Liver (tissue), 3 donors: ENCODE data around the gene FAM131C.

Source experiments
- FOXA1 ChIP-seq: IDR thresholded peaks from 2 replicates; pipeline ENCODE4 v1.6.1; 2016; ENCODE audit warnings: antibody characterized with exemption
- GABPA ChIP-seq, 2 donors: IDR thresholded peaks in 1 of 2; conservative IDR thresholded peaks in 1 of 2; 2 replicates each; pipeline ENCODE4 v1.6.1; 2016; ENCODE audit warnings: antibody characterized with exemption in 2 of 2, mild to moderate bottlenecking in 1 of 2, moderate library complexity in 1 of 2
- RAD21 ChIP-seq, 2 donors: IDR thresholded peaks; 2 replicates each; pipeline ENCODE4 v1.6.1; 2016; ENCODE audit warnings: antibody characterized with exemption in 2 of 2, mild to moderate bottlenecking in 2 of 2
- TAF1 ChIP-seq: conservative IDR thresholded peaks from 2 replicates; pipeline ENCODE4 v1.6.1; 2016; ENCODE audit warnings: antibody characterized with exemption, mild to moderate bottlenecking
- TF ChIP-seq, protein P1 (sequence below): fragments of 150-350 bp; IDR thresholded peaks from 2 replicates; pipeline ENCODE4 v1.5.1; 2017; ENCODE audit warnings: improper control_type of control experiment, low read depth, low read length; ENCODE audit not compliant: missing input control
- TF ChIP-seq, protein P2 (sequence below): IDR thresholded peaks from 2 replicates; pipeline ENCODE4 v1.6.1; 2016; ENCODE audit warnings: antibody characterized with exemption, mild to moderate bottlenecking
- TF ChIP-seq, protein P3 (sequence below): IDR thresholded peaks from 2 replicates; pipeline ENCODE4 v1.6.1; 2016; ENCODE audit warnings: antibody characterized with exemption
- TF ChIP-seq, protein P4 (sequence below): IDR thresholded peaks from 2 replicates; pipeline ENCODE4 v1.6.1; 2016; ENCODE audit warnings: antibody characterized with exemption
- TF ChIP-seq, protein P5 (sequence below): IDR thresholded peaks from 2 replicates; pipeline ENCODE4 v1.6.1; 2016; ENCODE audit warnings: antibody characterized with exemption
- donor health status: healthy.
- donor health status: healthy.

DNA sequence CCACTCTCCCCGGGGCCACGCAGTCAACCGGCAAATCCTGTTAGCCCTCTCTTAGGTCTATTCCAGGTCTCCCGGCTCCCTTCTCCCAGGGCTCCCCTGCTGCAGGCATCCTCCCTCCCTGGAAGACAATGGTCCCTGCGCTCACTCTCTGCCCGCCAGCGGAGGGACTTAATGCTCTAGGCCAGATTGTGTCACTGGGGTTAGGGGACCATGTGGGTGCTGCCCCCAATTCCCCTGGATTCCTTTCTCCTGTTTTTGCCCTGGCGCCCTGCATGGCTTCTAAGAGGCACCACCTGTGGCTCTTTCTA, 8.2 kb downstream of the FAM131C start:
- TF ChIP-seq, protein P1, sequence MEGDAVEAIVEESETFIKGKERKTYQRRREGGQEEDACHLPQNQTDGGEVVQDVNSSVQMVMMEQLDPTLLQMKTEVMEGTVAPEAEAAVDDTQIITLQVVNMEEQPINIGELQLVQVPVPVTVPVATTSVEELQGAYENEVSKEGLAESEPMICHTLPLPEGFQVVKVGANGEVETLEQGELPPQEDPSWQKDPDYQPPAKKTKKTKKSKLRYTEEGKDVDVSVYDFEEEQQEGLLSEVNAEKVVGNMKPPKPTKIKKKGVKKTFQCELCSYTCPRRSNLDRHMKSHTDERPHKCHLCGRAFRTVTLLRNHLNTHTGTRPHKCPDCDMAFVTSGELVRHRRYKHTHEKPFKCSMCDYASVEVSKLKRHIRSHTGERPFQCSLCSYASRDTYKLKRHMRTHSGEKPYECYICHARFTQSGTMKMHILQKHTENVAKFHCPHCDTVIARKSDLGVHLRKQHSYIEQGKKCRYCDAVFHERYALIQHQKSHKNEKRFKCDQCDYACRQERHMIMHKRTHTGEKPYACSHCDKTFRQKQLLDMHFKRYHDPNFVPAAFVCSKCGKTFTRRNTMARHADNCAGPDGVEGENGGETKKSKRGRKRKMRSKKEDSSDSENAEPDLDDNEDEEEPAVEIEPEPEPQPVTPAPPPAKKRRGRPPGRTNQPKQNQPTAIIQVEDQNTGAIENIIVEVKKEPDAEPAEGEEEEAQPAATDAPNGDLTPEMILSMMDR, result no peak
- TF ChIP-seq TAF1 (no peak), FOXA1 (no peak), RAD21 (IDR thresholded peaks at IDR 0.05) (no peak), GABPA (IDR thresholded peaks at IDR 0.05 in 1 of 2, conservative IDR thresholded peaks at IDR 0.05 in 1 of 2) (no peak)
- TF ChIP-seq, protein P2, sequence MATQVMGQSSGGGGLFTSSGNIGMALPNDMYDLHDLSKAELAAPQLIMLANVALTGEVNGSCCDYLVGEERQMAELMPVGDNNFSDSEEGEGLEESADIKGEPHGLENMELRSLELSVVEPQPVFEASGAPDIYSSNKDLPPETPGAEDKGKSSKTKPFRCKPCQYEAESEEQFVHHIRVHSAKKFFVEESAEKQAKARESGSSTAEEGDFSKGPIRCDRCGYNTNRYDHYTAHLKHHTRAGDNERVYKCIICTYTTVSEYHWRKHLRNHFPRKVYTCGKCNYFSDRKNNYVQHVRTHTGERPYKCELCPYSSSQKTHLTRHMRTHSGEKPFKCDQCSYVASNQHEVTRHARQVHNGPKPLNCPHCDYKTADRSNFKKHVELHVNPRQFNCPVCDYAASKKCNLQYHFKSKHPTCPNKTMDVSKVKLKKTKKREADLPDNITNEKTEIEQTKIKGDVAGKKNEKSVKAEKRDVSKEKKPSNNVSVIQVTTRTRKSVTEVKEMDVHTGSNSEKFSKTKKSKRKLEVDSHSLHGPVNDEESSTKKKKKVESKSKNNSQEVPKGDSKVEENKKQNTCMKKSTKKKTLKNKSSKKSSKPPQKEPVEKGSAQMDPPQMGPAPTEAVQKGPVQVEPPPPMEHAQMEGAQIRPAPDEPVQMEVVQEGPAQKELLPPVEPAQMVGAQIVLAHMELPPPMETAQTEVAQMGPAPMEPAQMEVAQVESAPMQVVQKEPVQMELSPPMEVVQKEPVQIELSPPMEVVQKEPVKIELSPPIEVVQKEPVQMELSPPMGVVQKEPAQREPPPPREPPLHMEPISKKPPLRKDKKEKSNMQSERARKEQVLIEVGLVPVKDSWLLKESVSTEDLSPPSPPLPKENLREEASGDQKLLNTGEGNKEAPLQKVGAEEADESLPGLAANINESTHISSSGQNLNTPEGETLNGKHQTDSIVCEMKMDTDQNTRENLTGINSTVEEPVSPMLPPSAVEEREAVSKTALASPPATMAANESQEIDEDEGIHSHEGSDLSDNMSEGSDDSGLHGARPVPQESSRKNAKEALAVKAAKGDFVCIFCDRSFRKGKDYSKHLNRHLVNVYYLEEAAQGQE, result no peak
- TF ChIP-seq, protein P3, sequence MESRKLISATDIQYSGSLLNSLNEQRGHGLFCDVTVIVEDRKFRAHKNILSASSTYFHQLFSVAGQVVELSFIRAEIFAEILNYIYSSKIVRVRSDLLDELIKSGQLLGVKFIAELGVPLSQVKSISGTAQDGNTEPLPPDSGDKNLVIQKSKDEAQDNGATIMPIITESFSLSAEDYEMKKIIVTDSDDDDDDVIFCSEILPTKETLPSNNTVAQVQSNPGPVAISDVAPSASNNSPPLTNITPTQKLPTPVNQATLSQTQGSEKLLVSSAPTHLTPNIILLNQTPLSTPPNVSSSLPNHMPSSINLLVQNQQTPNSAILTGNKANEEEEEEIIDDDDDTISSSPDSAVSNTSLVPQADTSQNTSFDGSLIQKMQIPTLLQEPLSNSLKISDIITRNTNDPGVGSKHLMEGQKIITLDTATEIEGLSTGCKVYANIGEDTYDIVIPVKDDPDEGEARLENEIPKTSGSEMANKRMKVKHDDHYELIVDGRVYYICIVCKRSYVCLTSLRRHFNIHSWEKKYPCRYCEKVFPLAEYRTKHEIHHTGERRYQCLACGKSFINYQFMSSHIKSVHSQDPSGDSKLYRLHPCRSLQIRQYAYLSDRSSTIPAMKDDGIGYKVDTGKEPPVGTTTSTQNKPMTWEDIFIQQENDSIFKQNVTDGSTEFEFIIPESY, result no peak
- TF ChIP-seq, protein P4, sequence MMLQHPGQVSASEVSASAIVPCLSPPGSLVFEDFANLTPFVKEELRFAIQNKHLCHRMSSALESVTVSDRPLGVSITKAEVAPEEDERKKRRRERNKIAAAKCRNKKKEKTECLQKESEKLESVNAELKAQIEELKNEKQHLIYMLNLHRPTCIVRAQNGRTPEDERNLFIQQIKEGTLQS, result no peak
- TF ChIP-seq, protein P5, sequence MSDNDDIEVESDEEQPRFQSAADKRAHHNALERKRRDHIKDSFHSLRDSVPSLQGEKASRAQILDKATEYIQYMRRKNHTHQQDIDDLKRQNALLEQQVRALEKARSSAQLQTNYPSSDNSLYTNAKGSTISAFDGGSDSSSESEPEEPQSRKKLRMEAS, result no peak
